ENCODE data around the gene TET1. TPM values are rescaled to one million over a fixed set of nuclear protein-coding genes. Genes with fewer than 3 reads are reported as not detected.

Gene TET1
- polyA plus RNA-seq, 2 of the 4 experiments (the other 2 are of a cell fraction), result 0.45 to 1.8 TPM

- TF ChIP-seq FOSL2 (IDR thresholded peaks at IDR 0.05), result no peak
- TF ChIP-seq FOSL2 (CRISPR knock-in tag; IDR thresholded peaks at IDR 0.05), result no peak
- no peak for TF ChIP-seq EP300 (IDR thresholded peaks at IDR 0.05)
- TF ChIP-seq GATA3 (IDR thresholded peaks at IDR 0.05; ENCODE audit: borderline replicate concordance), result no peak
These were observed 4.6 kb downstream of the TET1 start (continued) for GRCh38 chr10:68564712-68565111.

DNA sequence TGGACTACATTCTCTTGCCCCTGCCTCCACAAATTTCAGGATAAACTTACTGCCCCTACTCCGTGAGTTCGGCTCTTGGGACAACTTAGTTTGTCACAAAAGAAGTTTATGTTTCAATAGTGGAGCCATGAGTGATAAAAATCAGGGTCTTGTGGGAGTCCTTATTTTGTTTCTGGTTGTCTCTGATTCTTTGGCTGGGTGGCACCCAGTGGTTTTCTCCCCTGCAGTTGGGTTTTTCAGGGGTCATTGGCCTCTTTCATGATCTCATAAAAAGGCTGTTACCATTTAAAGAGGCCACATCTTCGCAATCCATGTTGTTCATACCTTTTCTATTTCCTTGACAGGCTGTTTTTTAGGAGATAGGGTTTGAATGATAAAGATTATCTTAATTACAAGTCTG, 5.5 kb downstream of the TET1 start:
- ChIA-PET POLR2A (interaction anchor here (0.6 kb wide), 1 partner anchor 161 kb away, joined by 3 read pairs; no protein-coding TSS in a partner anchor), CTCF (interaction anchor here (0.6 to 1.6 kb wide), 2 partner anchors 15 kb away, joined by 3 to 4 read pairs; no protein-coding TSS in a partner anchor)
- no peaks in the 10 kb centered on the region for H3K9me3 ChIP-seq
- 88% methylated on average over 3 of the region's 3 CpGs for WGBS (ENCODE audit: missing lambda C conversion rate)
- no peak overlapping the region for H3K27ac ChIP-seq
- no peak overlapping the region for H3K4me2 ChIP-seq
- no peak for ATAC-seq
- DNase-seq (ENCODE audit: low read depth in 1 of 2, low spot score in 1 of 2), result no peak
- no peak overlapping the region for H3K4me3 ChIP-seq
- TF ChIP-seq KDM1A (IDR thresholded peaks at IDR 0.05; ENCODE audit: low read depth) (no peak), BHLHE40 (IDR thresholded peaks at IDR 0.05; ENCODE audit: low read depth, low read length) (no peak), ZC3H11A (IDR thresholded peaks at IDR 0.05) (no peak), ZFP36 (IDR thresholded peaks at IDR 0.05; ENCODE audit: borderline replicate concordance, partially characterized antibody) (no peak), NPAS2 (CRISPR knock-in tag; IDR thresholded peaks at IDR 0.05; ENCODE audit: borderline replicate concordance) (no peak), RCOR1 (IDR thresholded peaks at IDR 0.05; ENCODE audit: low read depth, low read length) (no peak), ESRRA (IDR thresholded peaks at IDR 0.05; ENCODE audit: borderline replicate concordance, low read length) (no peak), RNF2 (IDR thresholded peaks at IDR 0.05; ENCODE audit: borderline replicate concordance, low read depth) (no peak), HOXA7 (CRISPR knock-in tag; IDR thresholded peaks at IDR 0.05) (no peak), PBX3 (IDR thresholded peaks at IDR 0.05) (no peak), EHMT2 (IDR thresholded peaks at IDR 0.05; ENCODE audit: low read depth) (no peak), HMGXB4 (CRISPR knock-in tag; IDR thresholded peaks at IDR 0.05; ENCODE audit: borderline replicate concordance) (no peak), RFX5 (IDR thresholded peaks at IDR 0.05) (no peak), MAZ (IDR thresholded peaks at IDR 0.05; ENCODE audit: borderline replicate concordance, low read depth, low read length) (no peak), POLR2A (IDR thresholded peaks at IDR 0.05; ENCODE audit: low read length) (no peak)
- TF ChIP-seq, protein P1, sequence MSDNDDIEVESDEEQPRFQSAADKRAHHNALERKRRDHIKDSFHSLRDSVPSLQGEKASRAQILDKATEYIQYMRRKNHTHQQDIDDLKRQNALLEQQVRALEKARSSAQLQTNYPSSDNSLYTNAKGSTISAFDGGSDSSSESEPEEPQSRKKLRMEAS (IDR thresholded peaks at IDR 0.05), result no peak
- no peak for FAIRE-seq
- peaks cover 5% of the 10 kb centered on the region; the same call in 1 of the 3 replicates for H3K4me1 ChIP-seq

DNA sequence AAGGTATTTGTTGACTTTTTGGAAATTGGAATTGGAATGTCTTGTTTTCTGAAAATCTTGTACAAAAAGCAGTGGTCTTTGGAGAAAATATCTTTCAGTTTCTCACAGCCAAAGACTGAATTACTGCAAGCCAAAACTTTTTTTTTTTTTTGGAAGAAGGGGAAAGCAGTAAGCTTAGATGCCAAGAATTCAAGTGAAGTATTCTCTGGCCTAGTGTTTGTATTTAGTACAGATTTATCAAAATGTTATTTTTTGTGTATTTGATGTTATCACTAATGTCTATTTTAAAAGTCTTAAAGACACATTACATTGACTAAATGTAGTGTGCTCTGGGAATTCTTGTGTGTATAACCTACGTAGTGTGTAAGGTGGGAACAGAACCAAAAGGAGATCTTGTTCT, 6.2 kb downstream of the TET1 start:
- WGBS (ENCODE audit: missing lambda C conversion rate), result 91% methylated on average over 1 of the region's 1 CpG
- H3K4me2 ChIP-seq, result no peak overlapping the region
- DNase-seq (ENCODE audit: low read depth in 1 of 2, low spot score in 1 of 2) (no peak), FAIRE-seq (peak; percentile 28), ATAC-seq (no peak)
- no peak for TF ChIP-seq NR3C1 (IDR thresholded peaks at IDR 0.05)
- TF ChIP-seq JUN (IDR thresholded peaks at IDR 0.05), result no peak
- TF ChIP-seq EP300 (IDR thresholded peaks at IDR 0.05), result no peak
- TF ChIP-seq FOSB (CRISPR knock-in tag; IDR thresholded peaks at IDR 0.05), result no peak
- no peak for TF ChIP-seq HES2 (IDR thresholded peaks at IDR 0.05)
- no peak for TF ChIP-seq RCOR1 (IDR thresholded peaks at IDR 0.05; ENCODE audit: low read depth, low read length)
- TF ChIP-seq, protein P2, sequence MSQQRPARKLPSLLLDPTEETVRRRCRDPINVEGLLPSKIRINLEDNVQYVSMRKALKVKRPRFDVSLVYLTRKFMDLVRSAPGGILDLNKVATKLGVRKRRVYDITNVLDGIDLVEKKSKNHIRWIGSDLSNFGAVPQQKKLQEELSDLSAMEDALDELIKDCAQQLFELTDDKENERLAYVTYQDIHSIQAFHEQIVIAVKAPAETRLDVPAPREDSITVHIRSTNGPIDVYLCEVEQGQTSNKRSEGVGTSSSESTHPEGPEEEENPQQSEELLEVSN (IDR thresholded peaks at IDR 0.05; ENCODE audit: borderline replicate concordance, low read depth), result no peak
- H3K4me3 ChIP-seq, result no peak overlapping the region
- ChIA-PET POLR2A (interaction anchor here (0.6 kb wide), 1 partner anchor 160 kb away, joined by 3 read pairs; no protein-coding TSS in a partner anchor), CTCF (interaction anchor here (0.6 kb wide), 1 partner anchor 16 kb away, joined by 3 read pairs; no protein-coding TSS in a partner anchor)
- H3K4me1 ChIP-seq, result 0 out of 3 replicates have a peak, but pooled peaks cover under 1% of the 10 kb centered on the region
- H3K9me3 ChIP-seq, result no peaks in the 10 kb centered on the region
- no peak overlapping the region for H3K27ac ChIP-seq

Measured in A549 (cell line).